RWPE2 (cell line): ENCODE measurements around the gene SPECC1.

Experiments
- ATAC-seq: fragments of 200-7000 bp; cut with Tn5 transposase; 3 replicates; pipeline ENCODE4 v1.9.1; 2021; ENCODE audit warnings: low read depth
- DNase-seq: peaks from one replicate; pipeline ENCODE4 v3.0.0-alpha.2; 2020; ENCODE audit warnings: low spot score
- H3K27ac ChIP-seq: fragments of 450-650 bp; 2 replicates; pipeline ENCODE4 v1.5.1; 2017; ENCODE audit warnings: mild to moderate bottlenecking; ENCODE audit not compliant: poor library complexity, severe bottlenecking
- H3K27me3 ChIP-seq: fragments of 250-450 bp; sonication (Bioruptor Pico); 2 replicates; pipeline ENCODE4 v1.5.1; 2021; ENCODE audit warnings: mild to moderate bottlenecking, moderate library complexity; ENCODE audit not compliant: insufficient read depth, poor library complexity, severe bottlenecking
- H3K36me3 ChIP-seq: fragments of 250-450 bp; sonication (Bioruptor Pico); 2 replicates; pipeline ENCODE4 v1.5.1; 2020; ENCODE audit warnings: low read depth, mild to moderate bottlenecking, moderate library complexity
- H3K4me1 ChIP-seq: fragments of 250-450 bp; sonication (Bioruptor Pico); 2 replicates; pipeline ENCODE4 v1.5.1; 2021; ENCODE audit warnings: mild to moderate bottlenecking, moderate library complexity; ENCODE audit not compliant: insufficient read depth, poor library complexity, severe bottlenecking
- H3K4me3 ChIP-seq: fragments of 250-450 bp; sonication (Bioruptor Pico); 2 replicates; pipeline ENCODE4 v1.5.1; 2021; ENCODE audit warnings: mild to moderate bottlenecking, moderate library complexity; ENCODE audit not compliant: severe bottlenecking
- H3K9me3 ChIP-seq: fragments of 250-450 bp; sonication (Bioruptor Pico); 2 replicates; pipeline ENCODE4 v1.5.1; 2021; ENCODE audit warnings: mild to moderate bottlenecking, moderate library complexity; ENCODE audit not compliant: severe bottlenecking
- CTCF ChIP-seq: fragments of 450-650 bp; IDR thresholded peaks from one replicate; pipeline ENCODE4 v1.5.1; 2017; ENCODE audit warnings: mild to moderate bottlenecking, moderate library complexity; ENCODE audit not compliant: poor library complexity, severe bottlenecking

Gene SPECC1

GRCh38 chr17:20067711-20068110 is 58.6 kb downstream of the SPECC1 start:
- Histone ChIP-seq H3K4me3 (no peak overlapping the region), H3K27me3 (no peaks in the 10 kb centered on the region), H3K36me3 (no peaks in the 10 kb centered on the region), H3K4me1 (peaks cover 36% of the 10 kb centered on the region), H3K27ac (no peak overlapping the region), H3K9me3 (no peaks in the 10 kb centered on the region)
- TF ChIP-seq CTCF = no peak
- no peak for DNase-seq
- ATAC-seq = no peak

- DNase-seq (no peak), ATAC-seq (no peak)
- no peak for TF ChIP-seq CTCF
- H3K4me1 ChIP-seq = peaks cover 30% of the 10 kb centered on the region
- no peak overlapping the region for H3K4me3 ChIP-seq
- no peaks in the 10 kb centered on the region for H3K9me3 ChIP-seq
- no peak overlapping the region for H3K27ac ChIP-seq
- no peaks in the 10 kb centered on the region for H3K27me3 ChIP-seq
- no peaks in the 10 kb centered on the region for H3K36me3 ChIP-seq
Measured at GRCh38 chr17:20068445-20068844, 59.3 kb downstream of the SPECC1 start.

- Histone ChIP-seq H3K9me3 (no peaks in the 10 kb centered on the region), H3K36me3 (no peaks in the 10 kb centered on the region), H3K4me3 (no peak overlapping the region), H3K27ac (no peak overlapping the region), H3K27me3 (no peaks in the 10 kb centered on the region), H3K4me1 (no peaks in the 10 kb centered on the region)
- ATAC-seq = no peak
- DNase-seq = no peak
- TF ChIP-seq CTCF = no peak
Measured at GRCh38 chr17:20071824-20072691, 62.9 kb downstream of the SPECC1 start.

GRCh38 chr17:20072692-20072992 is 63.5 kb downstream of the SPECC1 start:
- no peak for TF ChIP-seq CTCF
- DNase-seq (no peak), ATAC-seq (no peak)
- Histone ChIP-seq H3K4me3 (no peak overlapping the region), H3K27me3 (no peaks in the 10 kb centered on the region), H3K36me3 (no peaks in the 10 kb centered on the region), H3K4me1 (no peaks in the 10 kb centered on the region), H3K27ac (no peak overlapping the region), H3K9me3 (no peaks in the 10 kb centered on the region)
